Kidney (tissue), 14 donors: ENCODE results near the gene RIC3. TPM values are rescaled to one million over a fixed set of nuclear protein-coding genes. Genes with fewer than 3 reads are reported as not detected.

Experiments used
- DNase-seq, 5 donors: peaks; one replicate each; pipeline ENCODE4 v3.0.0-alpha.2; 2013 to 2020
- FAIRE-seq: peaks from 2 replicates; lab custom pipeline; 2012; peaks lifted over from hg19 to GRCh38; lab: Jason Lieb, UNC
- H3K27ac ChIP-seq, 2 donors: one replicate each; pipeline ENCODE4 v1.7.0; 2013; ENCODE audit warnings: low read depth in 2 of 2, low read length in 2 of 2, inconsistent platforms in 1 of 2
- H3K27me3 ChIP-seq: one replicate; pipeline ENCODE4 v1.7.1; 2013; ENCODE audit warnings: low read length, inconsistent platforms; ENCODE audit not compliant: control insufficient read depth, insufficient read depth
- H3K36me3 ChIP-seq, 3 donors: one replicate each; pipeline versions ENCODE4 v1.7.0 to v1.7.1; 2013; ENCODE audit warnings: low read length in 3 of 3, control low read depth in 1 of 3, inconsistent platforms in 1 of 3; ENCODE audit not compliant: insufficient read depth in 3 of 3, control insufficient read depth in 2 of 3
- H3K4me1 ChIP-seq, 3 donors: one replicate each; pipeline versions ENCODE4 v1.7.0 to v1.7.1; 2013; ENCODE audit warnings: low read length in 3 of 3, inconsistent platforms in 1 of 3, low read depth in 1 of 3; ENCODE audit not compliant: control insufficient read depth in 2 of 3, insufficient read depth in 2 of 3
- H3K4me3 ChIP-seq, 3 donors: one replicate each; pipeline versions ENCODE4 v1.7.0 to v1.8.1; 2013; ENCODE audit warnings: low read length in 3 of 3, control low read depth in 1 of 3, inconsistent platforms in 1 of 3
- H3K9ac ChIP-seq, 3 donors: one replicate each; pipeline versions ENCODE4 v1.7.0 to v1.7.1; 2013; ENCODE audit warnings: low read length in 3 of 3, control low read depth in 1 of 3, inconsistent platforms in 1 of 3
- H3K9me3 ChIP-seq, 3 donors: one replicate each; pipeline versions ENCODE4 v1.7.0 to v1.7.1; 2013; ENCODE audit warnings: low read length in 3 of 3, control low read depth in 1 of 3, inconsistent platforms in 1 of 3; ENCODE audit not compliant: control insufficient read depth in 2 of 3, insufficient read depth in 1 of 3
- CTCF ChIP-seq: IDR thresholded peaks from 3 replicates; pipeline ENCODE4 v1.5.1; 2012; ENCODE audit warnings: mild to moderate bottlenecking, moderate library complexity, borderline replicate concordance; ENCODE audit not compliant: insufficient read depth; ENCODE audit errors: extremely low read depth
- intact Hi-C: fragments of 100-400 bp; cut with DNase I; formaldehyde crosslinking; loops from one replicate; pipeline ENCODE4 v1.11.1; 2022
- polyA plus RNA-seq: library from polyadenylated mRNA; stranded (reverse); fragments of 350-450 nt; fragmentation: Illumina TruSeq; extraction: RNeasy Lipid Tissue Mini Kit (QIAGEN cat#74804); gene quantifications from one replicate; pipeline ENCODE4 v1.2.3, GENCODE V29; 2014; ENCODE audit warnings: low read depth, low replicate concordance; ENCODE audit not compliant: insufficient read depth
- total RNA-seq: library from RNA; stranded (reverse); fragmentation: NEBNext Ultra II Directional; extraction: Animal tissue kit (Norgen Biotek cat#: 25700); gene quantifications from one replicate; pipeline ENCODE4 v1.2.1, GENCODE V29; 2021
- donor health status: control.
- donor health status: control.
- donor health status: control.
- donor health status: control.
- donor health status: control.
- donor health status: DM: yes; HTN: yes; CAD: no.
- donor health status: Normal renal cell carcinoma (clear cell type).

RIC3 gene
- total and polyA plus RNA-seq, 2 donors from 2014 or later, result 10.5 to 30.7 TPM

GRCh38 chr11:8060801-8061554, 107.8 kb downstream of the RIC3 start:
- DNase-seq (no peak), FAIRE-seq (no peak)
- H3K36me3 ChIP-seq, result no peaks in the 10 kb centered on the region
- no peak overlapping the region for H3K27ac ChIP-seq
- intact Hi-C loops, result no loop called here
- no peaks in the 10 kb centered on the region for H3K9me3 ChIP-seq
- H3K9ac ChIP-seq, result no peak overlapping the region
- H3K4me3 ChIP-seq, result peak overlapping the region in 1 of 3 donors; percentile 13
- no peaks in the 10 kb centered on the region for H3K27me3 ChIP-seq
- TF ChIP-seq CTCF, result no peak
- peaks cover 0 to 39% (median 31%) of the 10 kb centered on the region in 3 donors for H3K4me1 ChIP-seq

GRCh38 chr11:8060146-8060719, 108.6 kb downstream of the RIC3 start:
- Histone ChIP-seq H3K36me3 (no peaks in the 10 kb centered on the region), H3K4me3 (peak overlapping the region in 1 of 3 donors; percentile 13), H3K4me1 (peaks cover 0 to 38% (median 35%) of the 10 kb centered on the region in 3 donors), H3K9ac (peak overlapping the region in 1 of 3 donors; percentile 59), H3K9me3 (no peaks in the 10 kb centered on the region), H3K27me3 (no peaks in the 10 kb centered on the region), H3K27ac (peak overlapping the region; percentile 47 to 48)
- intact Hi-C loops, result no loop called here
- no peak for TF ChIP-seq CTCF
- FAIRE-seq (no peak), DNase-seq (no peak)

- intact Hi-C loops, result no loop called here
- H3K4me1 ChIP-seq, result peaks cover 0 to 37% (median 35%) of the 10 kb centered on the region in 3 donors
- peak overlapping the region in 1 of 3 donors; percentile 13 for H3K4me3 ChIP-seq
- no peaks in the 10 kb centered on the region for H3K27me3 ChIP-seq
- peak overlapping the region in 1 of 3 donors; percentile 59 for H3K9ac ChIP-seq
- FAIRE-seq (no peak), DNase-seq (peak in 3 of 5 donors; percentile 37 to 65 (median 43))
- no peaks in the 10 kb centered on the region for H3K9me3 ChIP-seq
- no peaks in the 10 kb centered on the region for H3K36me3 ChIP-seq
- H3K27ac ChIP-seq, result peak overlapping the region; percentile 48 to 73
- TF ChIP-seq CTCF, result no peak
Observed at GRCh38 chr11:8059571-8060011, 109.2 kb downstream of the RIC3 start.
